ENCODE measurements around the gene TBXAS1. TPM values are rescaled to one million over a fixed set of nuclear protein-coding genes. Genes with fewer than 3 reads are reported as not detected.

The TBXAS1 gene
- total and polyA plus RNA-seq, 2 experiments from 2014 or later: 1.3 TPM; not detected in 1

DNA sequence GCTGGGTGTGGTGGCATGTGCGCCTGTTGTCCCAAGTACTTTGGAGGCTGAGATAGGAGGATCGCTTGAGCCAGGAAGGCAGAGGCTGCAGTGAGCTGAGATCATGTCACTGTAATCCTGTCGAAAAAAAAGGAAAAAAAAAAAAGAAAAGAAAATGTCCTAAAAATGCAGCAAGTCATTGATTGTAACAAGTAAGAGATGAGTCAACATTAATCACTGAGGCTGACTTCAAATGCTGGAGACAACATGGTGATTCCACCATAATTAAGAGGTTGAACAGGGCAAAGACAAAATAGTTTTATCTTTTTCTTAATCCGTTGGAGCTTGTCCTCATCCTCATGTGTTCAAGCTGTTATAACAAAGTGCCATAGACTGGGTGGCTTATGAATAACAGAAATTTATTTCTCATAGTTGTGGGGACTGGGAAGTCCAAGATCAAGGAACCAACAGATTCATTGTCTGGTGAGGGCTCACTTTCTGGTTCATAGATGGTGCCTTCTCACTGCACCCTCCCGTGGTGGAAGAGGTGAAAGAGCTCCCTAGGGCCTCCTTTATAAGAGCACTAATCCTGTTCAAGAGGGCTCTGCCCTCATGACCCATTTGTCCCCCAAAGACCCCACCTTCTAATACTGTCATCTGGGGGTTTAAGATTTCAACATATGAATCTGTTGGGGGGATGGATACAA lies 60.3 kb downstream of the TBXAS1 start (continued):
- TF ChIP-seq, protein P1, sequence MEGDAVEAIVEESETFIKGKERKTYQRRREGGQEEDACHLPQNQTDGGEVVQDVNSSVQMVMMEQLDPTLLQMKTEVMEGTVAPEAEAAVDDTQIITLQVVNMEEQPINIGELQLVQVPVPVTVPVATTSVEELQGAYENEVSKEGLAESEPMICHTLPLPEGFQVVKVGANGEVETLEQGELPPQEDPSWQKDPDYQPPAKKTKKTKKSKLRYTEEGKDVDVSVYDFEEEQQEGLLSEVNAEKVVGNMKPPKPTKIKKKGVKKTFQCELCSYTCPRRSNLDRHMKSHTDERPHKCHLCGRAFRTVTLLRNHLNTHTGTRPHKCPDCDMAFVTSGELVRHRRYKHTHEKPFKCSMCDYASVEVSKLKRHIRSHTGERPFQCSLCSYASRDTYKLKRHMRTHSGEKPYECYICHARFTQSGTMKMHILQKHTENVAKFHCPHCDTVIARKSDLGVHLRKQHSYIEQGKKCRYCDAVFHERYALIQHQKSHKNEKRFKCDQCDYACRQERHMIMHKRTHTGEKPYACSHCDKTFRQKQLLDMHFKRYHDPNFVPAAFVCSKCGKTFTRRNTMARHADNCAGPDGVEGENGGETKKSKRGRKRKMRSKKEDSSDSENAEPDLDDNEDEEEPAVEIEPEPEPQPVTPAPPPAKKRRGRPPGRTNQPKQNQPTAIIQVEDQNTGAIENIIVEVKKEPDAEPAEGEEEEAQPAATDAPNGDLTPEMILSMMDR (conservative IDR thresholded peaks at IDR 0.05; ENCODE audit: low read depth in 2 of 2): no peak
- no peak for TF ChIP-seq ETS1 (IDR thresholded peaks at IDR 0.05)
- TF ChIP-seq ZNF114 (CRISPR knock-in tag; IDR thresholded peaks at IDR 0.05): no peak
- no peak for TF ChIP-seq EZH2phosphoT487 (IDR thresholded peaks at IDR 0.05; ENCODE audit: unreplicated experiment)
- TF ChIP-seq, protein P2, sequence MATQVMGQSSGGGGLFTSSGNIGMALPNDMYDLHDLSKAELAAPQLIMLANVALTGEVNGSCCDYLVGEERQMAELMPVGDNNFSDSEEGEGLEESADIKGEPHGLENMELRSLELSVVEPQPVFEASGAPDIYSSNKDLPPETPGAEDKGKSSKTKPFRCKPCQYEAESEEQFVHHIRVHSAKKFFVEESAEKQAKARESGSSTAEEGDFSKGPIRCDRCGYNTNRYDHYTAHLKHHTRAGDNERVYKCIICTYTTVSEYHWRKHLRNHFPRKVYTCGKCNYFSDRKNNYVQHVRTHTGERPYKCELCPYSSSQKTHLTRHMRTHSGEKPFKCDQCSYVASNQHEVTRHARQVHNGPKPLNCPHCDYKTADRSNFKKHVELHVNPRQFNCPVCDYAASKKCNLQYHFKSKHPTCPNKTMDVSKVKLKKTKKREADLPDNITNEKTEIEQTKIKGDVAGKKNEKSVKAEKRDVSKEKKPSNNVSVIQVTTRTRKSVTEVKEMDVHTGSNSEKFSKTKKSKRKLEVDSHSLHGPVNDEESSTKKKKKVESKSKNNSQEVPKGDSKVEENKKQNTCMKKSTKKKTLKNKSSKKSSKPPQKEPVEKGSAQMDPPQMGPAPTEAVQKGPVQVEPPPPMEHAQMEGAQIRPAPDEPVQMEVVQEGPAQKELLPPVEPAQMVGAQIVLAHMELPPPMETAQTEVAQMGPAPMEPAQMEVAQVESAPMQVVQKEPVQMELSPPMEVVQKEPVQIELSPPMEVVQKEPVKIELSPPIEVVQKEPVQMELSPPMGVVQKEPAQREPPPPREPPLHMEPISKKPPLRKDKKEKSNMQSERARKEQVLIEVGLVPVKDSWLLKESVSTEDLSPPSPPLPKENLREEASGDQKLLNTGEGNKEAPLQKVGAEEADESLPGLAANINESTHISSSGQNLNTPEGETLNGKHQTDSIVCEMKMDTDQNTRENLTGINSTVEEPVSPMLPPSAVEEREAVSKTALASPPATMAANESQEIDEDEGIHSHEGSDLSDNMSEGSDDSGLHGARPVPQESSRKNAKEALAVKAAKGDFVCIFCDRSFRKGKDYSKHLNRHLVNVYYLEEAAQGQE (IDR thresholded peaks at IDR 0.05; ENCODE audit: unreplicated experiment): no peak

DNA sequence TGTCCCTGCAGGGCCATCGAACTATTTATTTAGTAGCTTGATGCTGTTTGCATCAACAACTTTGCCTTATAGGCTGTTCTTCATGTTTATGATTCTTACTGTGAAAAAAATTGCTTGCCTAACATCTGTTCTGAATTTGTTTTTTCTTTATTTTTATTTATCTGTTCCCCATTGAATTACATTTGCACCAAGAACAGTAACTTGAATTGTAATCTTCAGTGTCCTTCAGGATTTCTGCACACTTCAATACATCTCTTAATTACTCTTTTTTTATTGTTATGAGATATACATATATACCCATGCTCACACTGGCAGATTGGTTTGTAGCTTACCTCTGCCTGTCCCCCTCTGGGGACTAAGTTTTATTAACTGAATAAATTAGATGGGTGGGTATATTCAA lies 64.4 kb downstream of the TBXAS1 start:
- Mint-ChIP-seq H3K9me3 (no peaks in the 10 kb centered on the region; the same call in 1 of the 3 replicates), H3K36me3 (ENCODE audit: low read depth) (no peaks in the 10 kb centered on the region; the same call in 2 of the 3 replicates), H3K27me3 (ENCODE audit: insufficient read depth, low read depth, poor library complexity) (peaks cover 2% of the 10 kb centered on the region), H3K4me3 (no peak overlapping the region), H3K27ac (no peak overlapping the region), H3K4me1 (no peaks in the 10 kb centered on the region)
- H3K27me3 ChIP-seq (ENCODE audit: insufficient read depth): no peaks in the 10 kb centered on the region
- no peaks in the 10 kb centered on the region for H3K4me1 ChIP-seq (ENCODE audit: insufficient read depth)
- H3K36me3 ChIP-seq (ENCODE audit: insufficient read depth): no peaks in the 10 kb centered on the region
- H3K27ac ChIP-seq (ENCODE audit: low read depth): no peak overlapping the region
- DNase-seq (ENCODE audit: low spot score): no peak
- no peak for ATAC-seq
- H4K20me1 ChIP-seq (replicated peaks; ENCODE audit: insufficient read depth): no peaks in the 10 kb centered on the region
- H2AFZ ChIP-seq: no peak overlapping the region
- peaks cover 10% of the 10 kb centered on the region for H3K9me2 ChIP-seq (ENCODE audit: insufficient read depth)
- H3K79me2 ChIP-seq (replicated peaks; ENCODE audit: insufficient read depth): no peaks in the 10 kb centered on the region
- H3K4me3 ChIP-seq: no peak overlapping the region
- H3F3A ChIP-seq (replicated peaks; ENCODE audit: low read depth): no peaks in the 10 kb centered on the region
- no peak overlapping the region for H3K4me2 ChIP-seq
- TF ChIP-seq, protein P2 (IDR thresholded peaks at IDR 0.05; ENCODE audit: unreplicated experiment): no peak
- TF ChIP-seq ETS1 (IDR thresholded peaks at IDR 0.05): no peak
